Osteocyte (in vitro differentiated cells): ENCODE measurements around the gene SP110. TPM values are rescaled to one million over a fixed set of nuclear protein-coding genes. Genes with fewer than 3 reads are reported as not detected.

Experiments used
- total RNA-seq: library from RNA; stranded (reverse); gene quantifications from 2 replicates; pipeline ENCODE4 v1.2.1, GENCODE V29; 2021

Gene SP110
- total RNA-seq, 1 donor from 2014 or later: 23.6 TPM

Other genes starting within 250 kb of the SP110 start
- gene SLC16A14, start 151.1 kb downstream of the SP110 start, total RNA-seq: 18.9 and 21.6 TPM in 2 replicates
- 0.65 and 1.0 TPM in 2 replicates for gene SP140, start 5.8 kb upstream of the SP110 start, total RNA-seq
- gene SP140L, start 107.2 kb upstream of the SP110 start, total RNA-seq: 24.2 and 25.9 TPM in 2 replicates
- 120 and 122 TPM in 2 replicates for gene SP100, start 196.2 kb upstream of the SP110 start, total RNA-seq